GM18511 (cell line): Measurements from ENCODE around the gene ANKRD45.
"Not testable (repeated sequence)": the region's sequence is repeated elsewhere in the genome, so short reads cannot be mapped to it uniquely, and the experiment has no call there.

Experiments
- ATAC-seq: cut with Tn5 transposase; IDR thresholded peaks from one replicate; pipeline ENCODE4 v1.9.1; 2021; ENCODE audit warnings: mild to moderate bottlenecking, moderate library complexity; ENCODE audit not compliant: unreplicated experiment

Gene ANKRD45

DNA sequence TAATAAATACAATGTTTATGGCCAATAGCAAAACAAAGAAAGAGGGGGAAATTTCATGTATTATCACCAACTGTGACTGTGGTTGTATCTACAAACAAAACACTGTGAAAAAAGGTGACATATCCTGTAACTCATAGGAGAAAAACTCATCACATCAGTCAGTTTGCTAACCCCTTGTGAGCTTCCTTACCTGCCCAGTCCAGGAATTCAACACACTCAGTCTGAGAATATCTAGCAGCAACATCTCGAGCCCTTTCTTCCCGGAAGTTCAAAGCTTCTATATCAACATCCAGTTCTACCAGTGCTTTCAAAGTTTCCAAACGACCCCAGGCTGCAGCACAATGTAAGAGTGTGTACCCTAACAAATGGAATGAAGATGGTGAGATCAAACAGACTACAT, 23.0 kb downstream of the ANKRD45 start:
- ATAC-seq: no peak

- not testable (repeated sequence) for ATAC-seq
These were observed 27.1 kb downstream of the ANKRD45 start for GRCh38 chr1:173642450-173643139.

- no peak for ATAC-seq
These were observed 30.5 kb downstream of the ANKRD45 start for GRCh38 chr1:173639102-173639501.

GRCh38 chr1:173638043-173639021, 31.3 kb downstream of the ANKRD45 start:
- ATAC-seq: no peak

GRCh38 chr1:173637236-173638042, 32.2 kb downstream of the ANKRD45 start:
- not testable (repeated sequence) for ATAC-seq

GRCh38 chr1:173635116-173635515, 34.5 kb downstream of the ANKRD45 start, which contains the start of gene TEX50:
Gene TEX50 (plus strand): TSS chr1:173635338. CDS start chr1:173635522, 184 bp downstream.
- ATAC-seq: no peak

- no peak for ATAC-seq
These were observed 40.8 kb downstream of the ANKRD45 start for GRCh38 chr1:173628888-173629287.

GRCh38 chr1:173627269-173627668, 42.4 kb downstream of the ANKRD45 start:
- ATAC-seq: no peak

DNA sequence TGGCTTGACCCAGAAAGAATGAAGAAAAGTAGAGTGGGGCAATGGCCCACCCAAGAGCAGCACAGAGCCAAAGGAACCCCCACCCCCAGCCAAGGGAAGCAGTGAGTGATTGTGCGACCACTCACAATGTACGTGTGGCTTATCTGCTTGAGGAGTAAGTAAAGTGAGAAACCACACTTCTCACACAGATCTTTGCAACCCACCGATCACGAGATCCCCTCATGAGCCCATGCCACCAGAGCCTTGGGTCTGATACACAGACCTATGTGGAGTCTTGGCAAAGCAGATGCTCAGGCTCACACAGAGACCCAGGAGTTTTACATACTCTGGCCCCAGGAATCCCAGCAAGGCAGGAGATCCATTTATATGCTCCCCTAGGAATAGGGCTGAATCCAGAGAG, 52.8 kb downstream of the ANKRD45 start:
- ATAC-seq: no peak

GRCh38 chr1:173613086-173613485, 56.6 kb downstream of the ANKRD45 start:
- not testable (repeated sequence) for ATAC-seq

DNA sequence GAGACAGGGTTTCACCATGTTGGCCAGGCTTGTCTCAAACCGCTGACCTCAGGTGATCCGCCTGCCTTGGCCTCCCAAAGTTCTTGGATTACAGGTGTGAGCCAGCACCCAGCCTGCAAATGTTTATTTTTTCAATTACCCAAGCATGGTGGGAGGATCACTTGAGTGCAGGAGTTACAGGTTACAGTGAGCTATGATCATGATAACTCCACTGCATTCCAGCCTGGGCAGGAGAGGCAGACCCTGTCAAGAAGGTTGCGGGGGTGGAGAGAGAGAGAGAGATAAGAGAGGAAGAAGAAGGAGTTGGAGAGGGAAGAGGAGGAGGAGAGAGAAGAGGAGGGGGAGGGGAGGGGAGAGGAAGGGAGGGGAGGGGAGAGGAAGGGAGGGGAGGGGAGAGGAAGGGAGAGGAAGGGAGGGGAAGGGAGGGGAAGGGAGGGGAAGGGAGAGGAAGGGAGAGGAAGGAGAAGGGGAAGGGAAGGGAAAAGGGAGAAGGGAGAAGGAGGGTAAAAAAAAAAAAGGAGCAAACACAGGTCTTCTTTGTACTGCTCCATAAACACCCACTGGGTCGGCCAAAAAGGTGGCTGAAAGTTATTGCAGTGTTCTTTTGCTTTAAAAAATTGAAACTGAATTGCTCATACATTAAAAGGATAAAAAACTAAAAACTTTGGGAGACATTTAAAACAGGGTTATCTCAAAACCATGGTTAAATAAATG, 61.0 kb downstream of the ANKRD45 start:
- no peak for ATAC-seq

DNA sequence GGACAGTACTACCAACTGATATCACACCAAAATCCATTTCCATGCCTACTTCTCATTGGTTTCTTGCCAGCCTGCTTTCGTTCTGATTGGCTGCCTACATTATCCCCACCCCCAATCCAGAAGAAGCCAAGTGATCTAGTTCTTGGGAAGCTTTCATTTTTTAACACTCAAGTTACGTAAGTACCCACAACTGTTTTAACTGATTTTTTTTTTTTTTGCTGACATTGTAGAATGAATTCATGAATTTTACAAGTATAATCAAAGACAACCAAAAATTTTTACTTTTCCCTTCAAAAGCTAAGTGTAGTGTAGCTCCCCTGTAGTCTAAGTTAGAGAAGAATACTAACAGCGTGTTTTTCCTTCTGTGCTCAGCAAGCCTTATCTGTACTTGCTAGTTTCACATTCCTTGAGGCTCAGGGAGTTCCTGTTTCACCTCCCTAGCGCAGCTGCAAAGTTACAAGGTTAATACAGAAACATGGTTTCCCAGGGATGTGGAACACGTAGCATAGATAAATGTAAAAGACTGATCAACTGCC, 66.5 kb downstream of the ANKRD45 start, which contains the start of gene SLC9C2:
Gene SLC9C2, minus strand, starts transcription at position 17 of the 536 bp plus-strand sequence. CDS start 1,296 bp downstream, outside the sequence.
- no peak for ATAC-seq

DNA sequence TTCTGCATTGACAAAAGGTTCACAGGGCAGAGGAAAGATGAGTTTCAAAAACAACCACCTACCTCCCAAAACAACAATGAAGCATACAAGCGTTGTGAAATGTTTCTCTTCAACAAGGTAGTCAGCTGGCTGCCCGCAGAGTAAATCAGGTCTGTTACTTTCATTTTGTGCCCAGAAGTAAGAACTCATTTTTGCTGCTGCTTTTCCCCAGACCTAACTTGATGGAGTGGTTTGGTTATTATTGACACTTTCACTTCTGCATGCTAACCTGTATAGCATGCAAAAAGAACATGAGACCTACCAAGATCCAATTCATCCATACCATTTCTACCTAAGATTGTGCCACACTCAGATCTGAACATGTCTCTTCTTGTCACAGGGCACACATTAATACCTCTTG, 68.1 kb downstream of the ANKRD45 start:
- ATAC-seq: peak; percentile 64

GRCh38 chr1:173596097-173596825, 73.4 kb downstream of the ANKRD45 start:
- ATAC-seq: no peak

DNA sequence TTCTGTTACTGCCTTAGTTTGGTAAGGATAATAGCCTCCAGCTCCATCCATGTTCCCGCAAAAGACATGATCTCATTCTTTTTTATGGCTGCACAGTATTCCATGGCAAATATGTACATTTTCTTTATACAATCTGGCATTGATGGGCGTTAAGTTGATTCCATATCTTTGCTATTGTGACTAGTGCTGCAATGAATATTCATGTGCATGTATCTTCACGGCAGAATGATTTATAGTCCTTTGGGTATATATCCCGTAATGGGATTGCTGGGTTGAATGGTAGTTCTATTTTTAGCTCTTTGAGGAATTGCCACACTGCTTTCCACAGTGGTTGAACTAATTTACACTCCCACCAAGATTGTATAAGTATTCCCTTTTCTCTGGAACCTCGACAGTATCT, 78.5 kb downstream of the ANKRD45 start:
- not testable (repeated sequence) for ATAC-seq

DNA sequence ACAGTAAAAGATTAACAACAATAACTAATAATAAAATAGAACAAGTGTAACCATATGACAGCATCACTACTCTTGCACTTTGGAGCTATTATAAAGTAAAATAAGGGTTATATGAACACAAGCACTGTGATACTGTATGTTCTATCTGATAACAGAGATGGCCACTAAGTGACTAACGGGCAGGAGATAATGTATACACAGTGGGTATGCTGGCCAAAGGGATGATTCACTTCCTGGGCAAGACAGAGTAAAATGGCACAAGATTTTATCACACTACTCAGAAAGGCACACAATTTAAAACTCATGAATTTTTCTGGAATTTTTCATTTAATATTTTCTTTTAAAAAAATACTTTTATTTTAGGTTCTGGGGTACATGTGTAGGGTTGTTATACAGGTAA, 79.1 kb downstream of the ANKRD45 start:
- ATAC-seq: no peak

- no peak for ATAC-seq
These were observed 88.1 kb downstream of the ANKRD45 start for GRCh38 chr1:173581383-173582079.

GRCh38 chr1:173580658-173581057, 89.0 kb downstream of the ANKRD45 start:
- no peak for ATAC-seq

- no peak for ATAC-seq
These were observed 89.6 kb downstream of the ANKRD45 start for GRCh38 chr1:173580071-173580470.
